ENCODE data around the gene NCL. TPM values are rescaled to one million over a fixed set of nuclear protein-coding genes. Genes with fewer than 3 reads are reported as not detected.
A peak's percentile ranks its signal among the peaks of the same experiment; 100 is the strongest.

Gene NCL, protein sequence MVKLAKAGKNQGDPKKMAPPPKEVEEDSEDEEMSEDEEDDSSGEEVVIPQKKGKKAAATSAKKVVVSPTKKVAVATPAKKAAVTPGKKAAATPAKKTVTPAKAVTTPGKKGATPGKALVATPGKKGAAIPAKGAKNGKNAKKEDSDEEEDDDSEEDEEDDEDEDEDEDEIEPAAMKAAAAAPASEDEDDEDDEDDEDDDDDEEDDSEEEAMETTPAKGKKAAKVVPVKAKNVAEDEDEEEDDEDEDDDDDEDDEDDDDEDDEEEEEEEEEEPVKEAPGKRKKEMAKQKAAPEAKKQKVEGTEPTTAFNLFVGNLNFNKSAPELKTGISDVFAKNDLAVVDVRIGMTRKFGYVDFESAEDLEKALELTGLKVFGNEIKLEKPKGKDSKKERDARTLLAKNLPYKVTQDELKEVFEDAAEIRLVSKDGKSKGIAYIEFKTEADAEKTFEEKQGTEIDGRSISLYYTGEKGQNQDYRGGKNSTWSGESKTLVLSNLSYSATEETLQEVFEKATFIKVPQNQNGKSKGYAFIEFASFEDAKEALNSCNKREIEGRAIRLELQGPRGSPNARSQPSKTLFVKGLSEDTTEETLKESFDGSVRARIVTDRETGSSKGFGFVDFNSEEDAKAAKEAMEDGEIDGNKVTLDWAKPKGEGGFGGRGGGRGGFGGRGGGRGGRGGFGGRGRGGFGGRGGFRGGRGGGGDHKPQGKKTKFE
- total RNA-seq: 152 and 258 TPM in 2 replicates

DNA sequence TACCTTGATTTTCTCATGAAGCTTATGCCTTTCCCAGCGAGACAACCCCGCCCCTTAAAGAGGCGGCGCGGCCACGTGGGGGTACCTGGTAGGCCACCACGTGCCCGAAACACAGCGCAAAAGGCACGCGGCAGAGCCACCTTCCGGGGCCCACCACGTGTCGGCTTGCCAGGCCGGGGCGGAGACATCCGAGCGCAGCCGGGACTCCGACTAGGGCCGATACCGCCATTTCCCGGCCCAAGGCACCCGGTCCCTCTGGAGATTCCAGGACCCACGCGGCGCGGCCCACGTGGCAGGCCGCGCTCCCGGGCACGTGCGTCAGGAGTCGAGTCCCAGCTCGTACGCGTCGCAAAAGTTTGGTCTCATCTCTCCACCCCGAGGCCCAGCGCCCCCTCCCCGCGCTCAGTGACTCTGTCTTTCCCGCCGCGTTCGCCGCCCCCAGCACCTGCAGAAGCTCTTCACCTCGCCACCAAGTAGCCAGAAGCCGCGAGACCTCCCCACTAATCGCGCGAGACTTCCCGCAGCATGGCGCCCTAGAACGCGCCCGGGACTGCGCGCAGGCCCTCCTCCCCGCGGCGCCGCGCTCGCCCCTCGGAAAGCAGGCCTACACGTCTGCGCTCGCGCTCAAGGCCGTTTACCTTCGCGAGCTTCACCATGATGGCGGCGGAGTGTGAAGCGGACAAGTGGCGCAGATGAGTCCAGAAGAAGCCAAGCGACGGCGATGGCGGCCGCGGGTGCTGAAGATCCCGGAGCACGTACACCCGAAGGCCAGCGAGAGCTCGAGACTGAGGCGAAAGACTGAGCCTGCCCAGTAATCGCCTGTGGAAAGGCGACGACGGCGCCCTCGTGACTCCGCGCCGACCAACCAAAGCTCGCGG is at the start of gene NCL:
Gene NCL, minus strand, starts transcription at position 787 of the 878 bp plus-strand sequence. Its CDS starts 131 bp downstream, at position 656.

Small RNAs within 50 kb of the gene (small RNA-seq; reads per million reads assigned to genes)
- gene RNU2-22P: 1.1 reads per million, percentile 61 among the genes with 10 or more reads in this experiment
- 1,050 reads per million, percentile 100 among the genes with 10 or more reads in this experiment for gene SNORA75
- not detected for gene SNORD20
- 1,123 reads per million, percentile 100 among the genes with 10 or more reads in this experiment for gene SNORD82

Other genes starting within 250 kb of the NCL start
- gene B3GNT7, start 68.8 kb downstream of the NCL start, total RNA-seq: 0.33 and 0.67 TPM in 2 replicates
- gene NMUR1, start 66.0 kb upstream of the NCL start, total RNA-seq: not detected in 2 replicates
- gene TEX44, start 128.4 kb upstream of the NCL start, total RNA-seq: not detected in 2 replicates
- gene PTMA, start 244.0 kb upstream of the NCL start, total RNA-seq: 1,152 and 1,307 TPM in 2 replicates

Data from vein endothelial cell (primary cell).